Glutamatergic neuron (in vitro differentiated cells): ENCODE data around the gene KRTAP10-8. TPM values are rescaled to one million over a fixed set of nuclear protein-coding genes. Genes with fewer than 3 reads are reported as not detected.
"Not testable (repeated sequence)": the region's sequence is repeated elsewhere in the genome, so short reads cannot be mapped to it uniquely, and the experiment has no call there.

Source experiments
- DNase-seq: peaks from one replicate; pipeline ENCODE4 v3.0.0; 2022
- H3K27ac Mint-ChIP-seq: one replicate; pipeline ENCODE4 v1.8.0; 2020; ENCODE audit warnings: mild to moderate bottlenecking, mixed read lengths, inconsistent platforms; ENCODE audit not compliant: unreplicated experiment
- H3K27me3 Mint-ChIP-seq: one replicate; pipeline ENCODE4 v1.8.0; 2020; ENCODE audit warnings: mild to moderate bottlenecking, moderate library complexity, mixed read lengths, inconsistent platforms; ENCODE audit not compliant: unreplicated experiment
- H3K36me3 Mint-ChIP-seq: one replicate; pipeline ENCODE4 v1.8.0; 2020; ENCODE audit warnings: mild to moderate bottlenecking, mixed read lengths, inconsistent platforms; ENCODE audit not compliant: unreplicated experiment
- H3K4me1 Mint-ChIP-seq: one replicate; pipeline ENCODE4 v1.8.0; 2020; ENCODE audit warnings: mild to moderate bottlenecking, low read depth, mixed read lengths, inconsistent platforms; ENCODE audit not compliant: unreplicated experiment
- H3K4me3 Mint-ChIP-seq: one replicate; pipeline ENCODE4 v1.8.0; 2020; ENCODE audit warnings: mild to moderate bottlenecking, mixed read lengths, inconsistent platforms; ENCODE audit not compliant: unreplicated experiment
- H3K9me3 Mint-ChIP-seq: one replicate; pipeline ENCODE4 v1.8.0; 2020; ENCODE audit warnings: mild to moderate bottlenecking, moderate library complexity, mixed read lengths, inconsistent platforms; ENCODE audit not compliant: unreplicated experiment
- CTCF ChIP-seq: fragments of 200-600 bp; sonication (generic); IDR thresholded peaks from one replicate; pipeline ENCODE4 v1.5.0; 2021; ENCODE audit not compliant: partially characterized antibody, unreplicated experiment
- total RNA-seq: library from RNA; stranded (reverse); fragmentation: NEBNext Ultra II Directional; extraction: Animal tissue kit (Norgen Biotek cat#: 25700); gene quantifications from one replicate; pipeline ENCODE4 v1.2.1, GENCODE V29; 2021; ENCODE audit not compliant: unreplicated experiment

KRTAP10-8 gene
- total RNA-seq, 1 donor from 2014 or later = not detected

DNA sequence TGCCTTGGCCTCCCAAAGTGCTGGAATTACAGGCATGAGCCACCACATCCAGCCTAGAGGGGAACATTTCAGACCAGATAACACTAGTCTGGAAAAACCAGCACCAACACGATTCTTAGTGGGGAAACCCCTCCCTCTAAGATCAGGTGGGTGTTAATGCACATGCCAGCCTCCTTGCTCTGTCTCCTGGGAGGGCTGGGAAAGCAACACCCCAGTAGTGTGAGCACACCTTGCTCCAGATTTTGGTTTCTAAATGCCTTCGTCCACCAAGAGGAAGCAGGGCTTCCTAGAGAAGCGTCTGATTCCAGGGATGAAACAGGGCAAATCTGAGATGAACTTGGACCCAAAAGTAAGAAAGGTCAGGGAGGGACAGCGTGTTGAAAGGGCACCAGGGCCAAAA lies 40.6 kb upstream of the KRTAP10-8 start:
- Mint-ChIP-seq H3K27me3 (peaks cover 10% of the 10 kb centered on the region), H3K27ac (no peak overlapping the region), H3K9me3 (peaks cover 29% of the 10 kb centered on the region), H3K36me3 (peaks cover 28% of the 10 kb centered on the region), H3K4me1 (no peaks in the 10 kb centered on the region), H3K4me3 (no peak overlapping the region)
- DNase-seq = no peak
- no peak for TF ChIP-seq CTCF

GRCh38 chr21:44571844-44572782 lies 39.8 kb upstream of the KRTAP10-8 start:
- peaks cover 8% of the 10 kb centered on the region for H3K27me3 Mint-ChIP-seq
- H3K4me1 Mint-ChIP-seq = no peaks in the 10 kb centered on the region
- no peak for DNase-seq
- TF ChIP-seq CTCF = no peak
- peaks cover 36% of the 10 kb centered on the region for H3K36me3 Mint-ChIP-seq
- no peak overlapping the region for H3K4me3 Mint-ChIP-seq
- no peak overlapping the region for H3K27ac Mint-ChIP-seq
- peaks cover 29% of the 10 kb centered on the region for H3K9me3 Mint-ChIP-seq

GRCh38 chr21:44572959-44573583 lies 38.8 kb upstream of the KRTAP10-8 start:
- no peak overlapping the region for H3K4me3 Mint-ChIP-seq
- peaks cover 8% of the 10 kb centered on the region for H3K27me3 Mint-ChIP-seq
- no peak for TF ChIP-seq CTCF
- H3K27ac Mint-ChIP-seq = no peak overlapping the region
- no peak for DNase-seq
- H3K36me3 Mint-ChIP-seq = peaks cover 44% of the 10 kb centered on the region
- peaks cover 34% of the 10 kb centered on the region for H3K9me3 Mint-ChIP-seq
- no peaks in the 10 kb centered on the region for H3K4me1 Mint-ChIP-seq

DNA sequence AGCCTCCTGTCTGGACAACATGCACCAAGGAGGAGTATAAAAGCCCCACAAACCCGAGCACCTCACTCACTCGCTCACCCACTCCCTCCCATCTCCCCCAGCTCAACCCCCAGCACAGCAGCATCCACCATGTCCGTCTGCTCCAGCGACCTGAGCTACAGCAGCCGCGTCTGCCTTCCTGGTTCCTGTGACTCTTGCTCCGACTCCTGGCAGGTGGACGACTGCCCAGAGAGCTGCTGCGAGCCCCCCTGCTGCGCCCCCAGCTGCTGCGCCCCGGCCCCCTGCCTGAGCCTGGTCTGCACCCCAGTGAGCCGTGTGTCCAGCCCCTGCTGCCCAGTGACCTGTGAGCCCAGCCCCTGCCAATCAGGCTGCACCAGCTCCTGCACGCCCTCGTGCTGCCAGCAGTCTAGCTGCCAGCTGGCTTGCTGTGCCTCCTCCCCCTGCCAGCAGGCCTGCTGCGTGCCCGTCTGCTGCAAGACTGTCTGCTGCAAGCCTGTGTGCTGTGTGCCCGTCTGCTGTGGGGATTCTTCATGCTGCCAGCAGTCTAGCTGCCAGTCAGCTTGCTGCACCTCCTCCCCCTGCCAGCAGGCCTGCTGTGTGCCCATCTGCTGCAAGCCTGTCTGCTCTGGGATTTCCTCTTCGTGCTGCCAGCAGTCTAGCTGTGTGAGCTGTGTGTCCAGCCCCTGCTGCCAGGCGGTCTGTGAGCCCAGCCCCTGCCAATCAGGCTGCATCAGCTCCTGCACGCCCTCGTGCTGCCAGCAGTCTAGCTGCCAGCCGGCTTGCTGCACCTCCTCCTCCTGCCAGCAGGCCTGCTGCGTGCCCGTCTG lies 38.0 kb upstream of the KRTAP10-8 start, which contains the start of gene KRTAP10-4:
Gene KRTAP10-4, plus strand, starts transcription at position 100 of the 827 bp plus-strand sequence. Its CDS starts 30 bp downstream, at position 130.
- Mint-ChIP-seq H3K36me3 (peaks cover 47% of the 10 kb centered on the region), H3K9me3 (peaks cover 36% of the 10 kb centered on the region)
- H3K4me1 Mint-ChIP-seq, H3K27me3 Mint-ChIP-seq, H3K27ac Mint-ChIP-seq, DNase-seq, H3K4me3 Mint-ChIP-seq: not testable (repeated sequence)
